Fibroblast of peridontal ligament (primary cell): ENCODE measurements around the gene DDX39A.
A peak's percentile ranks its signal among the peaks of the same experiment; 100 is the strongest.

ENCODE experiments used
- DNase-seq: peaks from one replicate; pipeline ENCODE4 v3.0.0-alpha.2; 2010; ENCODE audit errors: extremely low read depth

The DDX39A gene

DNA sequence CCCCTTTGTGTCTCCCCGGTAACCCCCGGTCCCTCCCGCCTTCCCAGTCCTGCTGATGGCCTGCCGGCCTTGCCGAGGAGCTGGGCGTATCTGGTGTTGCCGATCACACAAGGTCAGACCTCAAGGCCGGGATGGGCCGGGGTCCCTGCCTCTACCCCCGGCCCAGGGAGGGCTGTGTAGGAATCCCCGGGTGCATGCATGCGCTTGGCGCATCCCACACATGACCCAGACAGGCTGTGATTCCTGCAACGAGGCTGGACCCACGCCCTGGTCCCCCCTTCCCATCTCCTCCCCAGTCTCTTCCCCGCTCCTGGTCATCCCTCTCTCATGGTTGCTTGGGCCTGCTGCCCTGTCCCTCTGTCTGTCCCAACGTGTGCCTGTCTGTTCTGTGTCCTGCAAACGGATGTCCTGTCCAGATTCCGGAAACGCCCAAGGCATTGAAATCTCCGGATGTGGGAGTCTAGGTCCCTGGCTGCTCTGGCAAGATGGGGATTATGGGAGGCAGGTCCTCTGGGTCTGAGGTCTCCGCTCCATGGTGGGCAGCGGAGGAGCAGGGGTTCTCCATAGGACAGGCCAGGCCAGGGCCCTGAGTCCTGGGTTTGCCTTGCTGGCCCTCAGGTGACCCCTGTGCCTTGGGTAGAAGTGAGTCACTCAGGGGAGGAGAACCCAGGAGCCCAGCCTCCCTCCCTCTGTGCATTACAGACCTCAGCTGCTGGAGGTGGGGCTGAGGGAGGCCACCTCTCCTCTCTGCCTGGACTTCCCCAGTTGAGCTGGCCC lies 15.6 kb upstream of the DDX39A start:
- DNase-seq = peak; percentile 36

DNA sequence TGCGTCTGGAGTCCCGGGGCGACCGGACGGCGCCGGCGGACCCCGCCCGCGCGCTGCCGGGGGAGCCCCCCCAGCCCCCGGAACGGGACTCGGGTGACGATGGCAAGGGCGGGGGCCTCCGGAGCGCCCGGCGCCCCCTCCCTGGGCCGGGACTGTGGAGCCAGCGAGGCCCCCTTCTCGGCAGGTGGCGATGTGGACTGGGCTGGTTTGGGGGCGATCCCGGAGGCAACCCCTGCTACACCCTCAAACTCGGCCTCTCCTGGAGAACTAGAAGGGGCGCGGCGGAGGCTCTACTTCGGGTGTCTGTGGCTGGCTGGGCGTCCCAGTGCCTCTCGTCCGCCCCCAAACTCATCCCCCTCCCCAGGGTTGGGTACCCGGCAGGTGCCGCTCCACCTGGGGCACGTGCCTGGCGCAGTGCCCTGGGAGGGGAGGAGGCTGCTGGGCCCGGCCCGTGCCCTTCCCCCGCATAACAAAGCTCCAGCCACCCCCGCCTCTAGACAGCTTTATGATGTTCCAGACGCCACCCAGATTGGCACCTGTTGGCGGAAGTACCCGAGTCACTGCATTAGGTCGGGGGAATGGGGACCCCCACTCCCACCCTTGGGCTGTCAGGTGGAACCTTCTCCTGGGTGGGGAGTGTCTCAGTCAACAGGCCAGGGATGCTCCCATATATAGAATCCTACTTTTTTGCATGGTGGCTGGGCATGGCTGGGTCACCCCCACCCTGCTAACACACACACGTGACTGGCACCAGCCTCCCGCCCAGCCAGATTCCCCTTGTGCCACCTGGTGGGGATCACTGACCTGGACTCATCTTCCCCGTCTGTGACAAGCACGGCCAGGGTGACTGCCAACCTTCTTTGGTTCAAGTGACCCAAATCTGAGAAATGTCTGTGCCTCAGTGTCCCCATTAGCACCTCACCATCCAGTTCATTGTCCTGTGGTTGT lies 14.7 kb upstream of the DDX39A start:
- DNase-seq = no peak

DNA sequence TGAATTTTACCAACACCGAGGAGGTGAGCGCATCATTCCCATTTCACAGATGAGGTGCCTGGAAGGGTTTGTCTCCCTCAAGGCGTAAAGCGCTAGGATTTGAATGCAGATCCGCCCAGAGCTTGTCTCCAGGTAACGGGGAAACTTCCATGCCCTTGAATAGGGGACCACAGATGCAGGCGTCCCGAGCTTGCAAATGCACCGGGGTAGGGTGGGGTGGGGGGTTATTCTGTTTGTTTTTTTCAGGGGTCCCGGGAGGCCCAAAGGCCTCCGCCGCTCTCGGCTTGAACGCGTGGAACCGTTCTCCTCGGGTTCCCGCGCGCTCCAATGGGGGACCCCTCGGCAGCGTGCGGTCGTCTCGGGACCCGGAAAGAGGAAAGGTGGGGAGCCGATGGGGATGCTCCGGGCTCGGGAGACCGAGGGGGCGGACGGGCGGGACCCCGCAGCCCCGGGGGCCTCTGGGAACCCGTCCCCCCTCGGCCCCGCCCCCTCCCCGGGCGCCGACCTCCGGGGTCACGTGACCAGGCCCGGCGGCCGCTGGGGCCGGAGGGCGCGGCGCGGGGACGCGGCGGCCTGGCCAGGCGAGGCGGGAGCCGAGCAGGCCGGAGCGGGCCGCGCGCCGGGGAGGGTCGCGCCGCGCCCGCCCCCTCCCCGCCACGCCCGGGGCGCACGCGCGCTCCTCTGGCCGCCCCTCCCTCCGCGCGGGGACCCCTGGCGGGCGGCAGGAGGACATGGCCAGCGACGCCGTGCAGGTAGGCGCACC lies 13.8 kb upstream of the DDX39A start, which contains the start of gene PKN1:
PKN1 (plus strand) TSS at position 516 of the 763 bp plus-strand sequence; CDS start at position 732, 216 bp downstream.
- DNase-seq = no peak

DNA sequence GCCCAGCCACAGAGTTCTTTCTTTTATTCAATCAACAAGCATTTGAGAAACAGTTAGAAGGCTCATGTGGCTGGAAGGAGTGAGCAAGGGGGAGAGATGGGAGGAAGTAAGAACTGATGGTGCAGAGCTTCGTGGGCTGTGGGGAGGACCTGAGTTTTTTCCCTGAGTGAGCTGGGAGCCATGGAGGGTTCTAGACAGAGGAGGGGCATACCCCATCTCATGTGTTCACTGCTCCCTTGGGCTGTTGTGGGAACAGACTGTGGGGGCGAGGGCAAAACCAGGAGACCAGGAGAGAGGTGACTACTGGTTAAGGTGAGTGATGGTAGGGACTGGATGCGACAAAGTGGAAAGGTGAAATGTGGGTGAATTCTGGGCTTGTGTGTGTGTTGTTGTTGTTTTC lies 11.6 kb upstream of the DDX39A start:
- DNase-seq = no peak

DNA sequence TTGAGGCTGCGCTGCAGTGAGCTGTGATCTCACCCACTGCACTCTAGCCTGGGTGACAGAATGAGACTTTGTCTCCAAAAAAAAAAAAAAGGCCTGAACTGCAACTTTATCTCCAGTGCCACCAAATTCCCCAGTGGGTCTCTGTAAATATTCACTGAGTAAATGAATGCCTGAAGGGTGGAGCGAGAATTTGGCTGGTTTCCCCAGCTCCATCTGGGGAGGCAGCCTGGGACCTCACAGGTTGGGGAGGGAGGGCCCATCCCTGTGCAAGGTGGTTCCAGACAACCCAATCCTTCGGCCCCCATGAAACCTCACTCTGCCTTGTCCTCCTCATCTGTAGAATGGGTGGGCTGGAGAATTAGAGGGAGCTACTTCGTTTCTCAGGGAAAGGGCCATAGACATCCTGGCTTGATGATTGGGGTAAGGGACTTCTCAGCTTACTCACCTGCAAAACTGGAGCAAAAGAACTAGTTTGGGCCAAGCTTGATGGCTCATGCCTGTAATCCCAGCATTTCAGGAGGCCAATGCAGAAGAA lies 9.8 kb upstream of the DDX39A start:
- DNase-seq = no peak

DNA sequence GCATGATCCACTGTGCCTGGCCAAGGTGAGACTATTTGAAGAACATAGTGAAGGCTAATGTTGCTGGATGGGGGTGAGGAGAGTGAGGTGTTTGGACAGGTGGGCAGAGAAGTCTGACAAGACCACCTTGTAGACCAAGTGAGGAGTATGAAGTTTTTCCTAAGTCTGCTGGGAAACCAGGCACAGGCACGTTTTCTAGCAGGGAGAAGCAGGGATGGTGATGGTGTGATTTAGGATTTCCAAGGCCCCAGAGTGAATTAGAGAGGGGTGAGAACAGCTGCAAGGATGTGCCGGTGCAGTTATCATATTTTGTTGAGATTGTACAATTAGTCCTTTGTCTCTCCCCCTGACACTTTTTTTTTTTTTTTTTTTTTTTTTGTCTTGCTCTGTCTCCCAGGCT lies 8.3 kb upstream of the DDX39A start:
- no peak for DNase-seq

DNA sequence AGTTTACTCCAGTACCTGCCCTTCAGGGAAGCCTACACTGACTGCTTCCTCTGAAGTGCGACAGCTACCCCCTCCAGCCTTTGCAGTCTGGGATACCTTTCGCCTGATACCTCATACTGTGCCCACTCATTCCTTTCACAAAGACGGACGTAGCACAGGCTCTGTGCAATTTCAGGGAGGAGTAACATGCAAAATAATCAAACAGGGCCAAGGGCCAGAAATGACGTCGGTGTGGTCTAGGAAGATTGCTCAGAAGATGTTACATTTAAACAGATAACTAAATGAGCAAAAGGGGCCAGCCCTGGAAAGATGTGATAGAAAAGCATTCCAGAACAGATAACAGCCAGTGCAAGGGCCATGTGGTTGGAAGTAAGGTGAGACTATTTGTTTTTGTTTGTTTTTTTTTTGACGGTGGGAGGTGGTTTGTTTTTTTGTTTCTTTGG lies 6.6 kb upstream of the DDX39A start:
- DNase-seq = peak; percentile 69

DNA sequence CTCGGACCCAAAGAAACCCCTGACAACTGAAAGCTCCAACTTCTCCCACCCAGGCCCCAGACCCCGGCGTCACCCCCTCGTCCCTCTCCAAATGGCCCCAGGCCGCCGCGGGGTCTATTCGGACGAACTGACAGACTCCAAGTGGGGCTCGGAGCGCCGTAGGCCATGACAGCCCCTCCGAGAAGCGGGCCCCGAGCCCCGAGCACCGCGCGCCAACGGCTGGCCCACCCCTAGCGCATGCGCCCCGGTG lies 360 bp downstream of the DDX39A start:
- no peak for DNase-seq

DNA sequence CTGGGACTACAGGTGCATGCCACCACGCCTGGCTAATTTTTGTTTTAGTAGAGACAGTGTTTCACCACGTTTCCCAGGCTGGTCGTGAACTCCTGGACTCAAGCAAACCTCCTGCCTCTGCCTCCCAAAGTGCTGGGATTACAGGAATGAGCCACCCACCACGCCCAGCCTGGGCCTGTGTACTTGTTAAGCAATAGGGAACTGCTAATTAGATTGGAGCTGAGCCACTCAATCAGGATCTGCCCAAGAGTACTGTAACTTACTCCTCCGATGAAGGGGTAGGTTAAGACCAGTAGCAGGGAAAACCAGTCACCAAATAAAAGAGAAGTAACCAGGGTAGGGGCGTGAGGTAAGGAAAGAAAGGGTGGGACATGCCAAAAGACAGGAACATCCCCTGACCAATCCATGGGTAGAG lies 2.3 kb downstream of the DDX39A start:
- no peak for DNase-seq

DNA sequence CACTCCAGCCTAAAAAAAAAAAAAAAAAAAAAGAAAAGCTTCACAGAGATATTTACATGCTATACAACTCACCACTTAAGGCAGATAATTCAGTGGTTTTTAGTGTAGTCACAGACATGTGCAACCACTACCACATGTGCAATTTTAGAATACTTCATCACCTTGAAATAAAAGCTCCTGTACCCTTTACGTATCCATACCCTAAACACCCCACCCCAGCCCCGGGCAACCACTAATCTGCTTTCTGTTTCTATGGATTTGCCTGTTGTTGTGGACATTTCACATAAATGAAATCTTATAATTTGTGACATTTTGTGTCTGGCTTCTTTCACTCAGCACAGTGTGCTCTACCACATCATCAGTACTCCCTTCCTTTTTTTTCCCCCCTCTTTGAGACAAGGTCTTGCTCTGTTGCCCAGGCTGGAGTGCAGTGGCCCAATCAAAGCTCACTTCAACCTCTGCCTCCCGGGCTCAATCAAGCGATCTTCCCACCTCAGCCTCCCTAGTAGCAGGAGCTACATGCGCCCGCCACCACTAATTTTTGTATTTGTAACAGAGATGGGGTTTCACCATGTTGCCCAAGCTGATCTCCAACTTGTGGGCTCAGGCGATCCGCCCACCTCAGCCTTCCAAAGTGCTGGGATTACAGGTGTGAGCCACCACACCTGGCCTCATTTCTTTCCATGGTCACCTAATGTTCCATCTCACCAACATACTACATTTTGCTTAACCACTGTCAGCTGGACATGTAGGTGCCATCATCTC lies 4.0 kb downstream of the DDX39A start:
- DNase-seq = no peak

DNA sequence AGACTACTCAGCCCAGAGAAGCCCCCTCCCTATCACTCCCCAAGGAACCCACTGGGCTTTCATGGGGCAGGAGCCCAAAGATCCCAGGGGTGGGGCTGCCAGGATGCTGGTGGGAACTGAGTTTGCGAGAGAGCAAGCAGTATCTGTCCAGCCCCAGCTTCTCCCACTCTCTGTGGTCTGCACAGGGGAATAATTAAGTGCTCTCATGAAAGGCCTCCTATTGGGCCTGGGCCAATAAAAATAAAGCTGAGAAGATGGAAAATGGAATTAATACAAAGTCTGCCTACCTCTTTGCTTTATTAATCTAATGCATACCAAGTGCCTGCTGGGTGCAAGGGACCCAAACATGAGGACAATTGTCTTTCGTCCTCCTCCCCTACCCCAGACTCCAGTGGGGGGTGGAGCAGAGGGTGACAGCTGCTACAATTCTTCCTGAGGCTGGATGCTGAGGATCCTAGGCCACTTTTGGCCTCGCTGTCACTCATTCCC lies 5.4 kb downstream of the DDX39A start:
- peak; percentile 30 for DNase-seq

DNA sequence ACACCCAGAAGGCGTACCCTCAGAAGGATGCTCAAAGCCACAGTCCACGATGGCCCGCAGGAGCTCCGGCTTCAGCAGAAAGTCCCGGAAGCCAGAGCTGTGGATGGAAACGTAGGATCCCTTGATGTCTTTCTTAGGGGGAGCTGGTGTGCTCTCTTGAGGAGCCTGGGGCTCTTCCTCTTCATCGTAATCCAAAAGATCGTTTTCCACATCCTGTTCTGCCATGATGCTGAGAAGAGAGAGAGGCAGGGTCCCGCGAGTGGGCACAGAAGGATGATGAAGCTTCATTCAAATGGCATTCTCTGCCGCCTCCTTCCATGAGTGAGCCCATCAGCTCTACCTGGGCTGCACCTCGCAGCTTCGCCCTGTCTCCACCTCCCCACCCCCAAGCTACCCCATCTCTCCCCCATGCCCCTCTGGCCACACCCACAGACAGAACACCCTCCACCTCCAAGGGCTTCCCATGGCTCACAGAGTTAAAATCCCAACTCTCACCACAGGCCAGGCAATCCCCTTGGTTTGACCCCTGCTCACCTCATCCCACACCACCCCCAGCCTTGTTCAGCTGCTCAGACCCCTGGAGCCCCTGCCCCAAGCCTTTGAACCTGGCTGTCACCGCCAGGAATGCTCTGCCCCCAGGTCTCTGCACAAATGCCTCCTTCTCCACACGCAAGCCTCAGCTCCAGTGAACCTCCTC lies 6.0 kb downstream of the DDX39A start:
- DNase-seq = no peak

DNA sequence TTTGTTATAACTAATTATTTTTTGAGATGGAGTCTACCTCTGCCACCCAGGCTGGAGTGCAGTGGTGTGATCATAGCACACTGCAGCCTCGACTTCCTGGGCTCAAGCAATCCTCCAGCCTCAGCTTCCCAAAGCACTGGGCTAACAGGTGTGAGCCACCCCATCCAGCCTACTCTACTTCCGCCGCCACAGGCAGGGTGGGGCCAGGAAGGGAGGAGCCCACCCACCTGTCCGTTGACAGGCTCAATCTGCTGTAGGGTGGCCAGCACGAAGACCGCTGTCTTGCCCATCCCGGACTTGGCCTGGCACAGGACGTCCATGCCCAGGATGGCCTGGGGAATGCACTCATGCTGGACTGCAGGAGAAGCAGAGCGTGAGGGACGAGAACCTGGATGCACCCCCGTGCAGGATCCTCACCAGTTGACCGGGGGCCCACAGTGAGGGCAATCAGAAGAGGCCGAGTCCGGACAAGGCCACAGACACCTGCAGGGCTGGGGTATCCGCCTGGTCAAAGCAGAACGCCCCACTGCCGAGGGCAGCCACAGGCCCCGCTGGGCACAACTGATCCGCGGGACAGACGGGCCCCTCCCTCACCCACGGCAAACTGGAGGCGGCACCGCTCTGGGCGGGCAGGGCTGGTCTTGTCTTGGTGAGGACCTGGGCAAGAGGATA lies 6.7 kb downstream of the DDX39A start:
- DNase-seq = no peak

DNA sequence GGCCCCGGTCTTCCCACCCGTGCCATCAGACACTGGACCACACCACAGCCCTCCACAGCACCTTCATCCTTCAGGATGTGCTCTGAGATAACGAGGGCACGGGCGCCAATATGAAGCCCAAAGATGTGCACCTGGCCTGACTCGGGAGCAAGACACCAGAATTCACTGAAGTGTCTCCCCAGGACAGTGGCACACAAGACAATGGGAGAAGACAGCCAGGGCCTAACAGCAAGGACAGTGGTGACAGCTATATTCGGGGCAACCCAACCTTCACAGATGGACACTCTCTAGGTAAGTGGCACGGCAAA lies 7.2 kb downstream of the DDX39A start:
- DNase-seq = no peak

DNA sequence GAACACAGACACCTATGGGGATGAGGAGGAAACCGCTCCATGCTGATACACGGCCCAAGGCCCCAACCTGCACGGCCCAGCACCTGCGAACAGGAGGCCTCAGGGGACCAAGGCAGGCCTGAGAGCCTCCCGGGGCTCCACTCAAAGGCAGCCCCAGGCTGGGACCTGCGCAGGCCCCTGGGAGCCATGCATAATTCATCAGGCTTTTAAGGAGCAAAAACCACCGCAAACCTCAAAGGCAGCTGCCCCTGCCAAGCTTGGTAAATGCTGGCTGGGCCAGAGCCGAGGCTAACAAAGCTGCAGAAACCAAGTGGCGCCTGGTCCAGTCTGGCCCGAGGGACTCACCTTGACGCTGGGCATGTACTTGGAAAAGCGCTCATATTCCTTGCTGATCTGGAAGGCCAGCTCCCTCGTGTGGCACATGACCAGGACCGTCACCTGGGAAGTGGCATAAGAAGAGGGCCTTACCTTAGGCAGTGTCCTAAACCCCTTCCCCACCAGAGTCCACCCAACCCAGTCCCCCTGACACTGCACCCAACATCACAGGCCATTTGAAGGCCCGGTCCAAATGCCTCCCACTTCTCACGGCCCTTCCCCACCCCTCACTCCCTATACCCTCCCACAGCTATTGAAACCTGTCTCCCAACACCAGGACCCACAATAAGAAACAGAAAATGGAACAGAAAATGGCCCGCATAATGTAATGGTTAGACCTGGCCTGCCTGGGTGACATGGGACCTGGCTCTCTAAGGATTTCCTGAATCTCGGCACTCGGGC lies 7.8 kb downstream of the DDX39A start:
- no peak for DNase-seq

DNA sequence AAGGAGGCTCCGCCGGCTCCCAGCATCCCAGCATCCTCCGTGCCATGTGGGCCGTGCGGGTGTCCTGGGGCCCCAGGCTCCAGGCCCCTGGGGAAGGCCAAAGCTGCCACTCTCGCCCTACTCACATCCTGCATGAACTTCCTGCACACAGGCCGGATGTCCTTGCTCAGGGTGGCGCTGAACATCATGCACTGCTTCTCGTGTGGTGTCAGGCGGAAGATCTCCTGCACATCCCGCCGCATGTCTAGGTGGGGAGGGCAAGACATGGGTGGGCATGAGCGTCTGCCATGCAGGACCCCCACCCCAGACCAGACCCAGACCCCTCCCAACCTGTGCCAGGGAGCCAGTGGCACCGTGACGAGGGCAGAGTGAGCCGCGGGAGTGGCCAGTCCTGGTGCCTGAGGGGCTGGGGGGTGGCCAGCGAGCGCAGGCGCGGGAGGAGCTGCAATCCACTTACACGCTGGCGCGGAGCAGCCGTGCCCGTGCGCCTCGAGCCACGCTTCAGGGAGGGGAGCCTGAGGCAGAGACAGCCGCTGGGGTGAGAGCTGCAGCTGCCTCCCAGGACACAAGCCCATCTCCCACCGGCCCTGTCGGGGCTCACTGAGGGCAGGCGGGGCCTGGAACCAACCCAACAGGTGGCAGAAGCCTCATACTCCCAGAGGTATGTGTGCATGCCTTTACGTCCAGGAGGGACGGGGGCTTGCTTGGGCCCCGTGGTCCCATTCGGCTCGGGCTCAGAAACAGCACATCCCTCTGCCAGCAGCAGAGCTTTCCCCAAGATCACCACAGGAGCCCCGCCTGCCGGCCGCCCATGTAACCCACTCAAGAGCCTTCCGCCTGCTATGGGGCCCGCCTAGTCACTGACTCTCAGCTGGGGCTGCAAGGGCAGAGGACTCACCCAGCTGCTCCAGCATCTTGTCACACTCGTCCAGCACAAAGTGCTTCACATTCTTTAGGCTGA lies 8.8 kb downstream of the DDX39A start:
- no peak for DNase-seq

DNA sequence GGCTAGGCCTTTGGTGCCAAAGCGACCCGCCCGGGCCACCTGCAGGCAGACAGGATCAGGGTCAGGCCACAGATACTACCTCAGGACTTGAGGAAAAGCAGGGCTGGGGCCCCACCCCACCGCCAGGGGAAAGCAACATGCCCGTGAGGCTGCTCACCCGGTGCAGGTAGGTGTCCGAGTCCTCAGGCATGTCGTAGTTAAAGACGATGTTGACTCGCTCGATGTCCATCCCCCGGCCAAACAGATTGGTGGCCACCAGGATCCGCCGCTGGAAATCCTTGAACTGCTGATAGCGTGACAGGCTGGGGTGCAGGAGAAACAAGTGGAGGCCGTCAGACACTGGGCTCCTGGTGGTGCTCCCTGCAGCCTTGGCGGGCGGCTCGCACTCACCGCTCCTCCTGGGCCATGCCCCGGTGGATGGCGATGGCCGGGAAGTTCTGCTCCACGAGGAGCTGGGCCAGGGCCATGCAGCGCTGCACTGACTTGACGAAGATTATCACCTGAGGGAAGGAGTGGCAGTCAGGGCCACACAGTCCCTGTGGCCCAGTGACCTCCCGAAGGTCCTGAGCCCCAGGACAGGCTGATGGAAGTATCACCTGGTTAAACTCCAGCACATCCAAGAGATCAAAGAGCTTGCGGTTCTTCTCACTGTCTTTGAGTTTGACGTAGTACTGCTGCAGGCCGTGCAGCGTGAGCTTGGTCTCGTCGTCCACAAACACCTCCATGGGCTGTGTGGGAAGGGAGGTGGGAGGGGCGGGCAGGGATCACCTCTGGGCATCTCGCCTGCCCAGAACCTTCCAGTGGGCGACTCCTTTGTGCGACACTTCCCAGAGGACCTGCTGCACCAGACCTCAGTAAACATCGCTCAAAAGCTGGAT lies 9.8 kb downstream of the DDX39A start:
- DNase-seq = no peak
